CD4-positive, alpha-beta T cell treated with Interleukin-10 for 1 hour (primary cell): ENCODE data around the gene PLEKHS1.
"Not testable (repeated sequence)": the region's sequence is repeated elsewhere in the genome, so short reads cannot be mapped to it uniquely, and the experiment has no call there.

Experiments
- DNase-seq: peaks from one replicate; pipeline ENCODE4 v3.0.0-alpha.2; 2020

PLEKHS1 gene

GRCh38 chr10:113801569-113801968 lies 50.1 kb downstream of the PLEKHS1 start:
- no peak for DNase-seq

- DNase-seq = no peak
These were observed 51.5 kb downstream of the PLEKHS1 start for GRCh38 chr10:113802997-113803396.

GRCh38 chr10:113806503-113806902 lies 55.0 kb downstream of the PLEKHS1 start:
- no peak for DNase-seq

DNA sequence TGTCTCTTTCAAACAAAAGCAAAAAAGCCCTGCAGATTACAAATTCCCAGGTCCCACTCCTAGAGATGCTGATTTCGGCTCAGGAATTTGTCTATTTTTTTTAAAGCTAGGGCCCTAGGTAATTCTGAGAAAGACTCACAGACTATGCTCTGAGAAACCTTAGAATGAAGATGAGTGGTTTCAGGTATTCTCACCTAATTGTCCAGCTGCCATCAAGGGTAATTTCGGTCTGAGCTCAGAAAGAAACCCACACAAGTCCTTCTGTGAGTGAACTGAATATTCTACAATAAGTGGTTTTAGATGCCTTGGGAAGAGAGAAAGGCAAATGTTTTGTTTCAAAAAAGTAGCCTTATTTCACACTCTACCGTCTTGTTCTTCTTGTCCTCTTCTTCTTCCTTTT lies 56.7 kb downstream of the PLEKHS1 start:
- DNase-seq = no peak

DNA sequence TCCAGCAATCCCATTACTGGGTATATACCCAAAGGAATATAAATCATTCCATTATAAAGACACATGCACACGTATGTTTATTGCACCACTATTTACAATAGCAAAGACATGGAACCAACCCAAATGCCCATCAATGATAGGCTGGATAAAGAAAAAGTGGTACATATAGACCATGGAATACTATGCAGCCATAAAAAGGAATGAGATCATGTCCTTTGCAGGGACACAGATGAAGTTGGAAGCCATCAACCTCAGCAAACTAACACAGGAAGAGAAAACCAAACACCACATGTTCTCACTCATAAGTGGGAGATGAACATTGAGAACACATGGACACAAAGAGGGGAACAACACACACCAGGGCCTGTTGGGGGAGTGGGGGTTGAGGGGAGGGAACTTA lies 63.2 kb downstream of the PLEKHS1 start:
- not testable (repeated sequence) for DNase-seq

DNA sequence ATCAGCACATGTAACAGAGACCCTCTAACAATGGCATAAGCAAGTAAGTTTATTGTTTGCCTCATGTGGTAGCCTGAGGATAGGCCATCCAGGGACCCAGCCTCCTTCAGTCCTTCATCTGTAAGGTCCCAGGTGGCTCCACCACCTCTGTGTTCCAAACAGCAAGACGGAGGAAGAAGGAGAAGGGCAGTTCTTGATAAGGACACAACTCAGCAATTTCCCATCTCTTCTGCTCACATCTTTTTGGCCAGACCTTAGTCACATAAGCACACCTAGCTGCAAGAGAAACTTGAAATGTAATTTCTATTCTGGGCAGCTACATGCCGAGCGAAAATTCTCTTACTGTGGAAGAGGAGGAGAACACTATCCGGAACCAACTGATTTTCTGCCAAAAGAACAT lies 68.5 kb downstream of the PLEKHS1 start:
- no peak for DNase-seq

- no peak for DNase-seq
These were observed 69.0 kb downstream of the PLEKHS1 start for GRCh38 chr10:113820507-113820906.

DNA sequence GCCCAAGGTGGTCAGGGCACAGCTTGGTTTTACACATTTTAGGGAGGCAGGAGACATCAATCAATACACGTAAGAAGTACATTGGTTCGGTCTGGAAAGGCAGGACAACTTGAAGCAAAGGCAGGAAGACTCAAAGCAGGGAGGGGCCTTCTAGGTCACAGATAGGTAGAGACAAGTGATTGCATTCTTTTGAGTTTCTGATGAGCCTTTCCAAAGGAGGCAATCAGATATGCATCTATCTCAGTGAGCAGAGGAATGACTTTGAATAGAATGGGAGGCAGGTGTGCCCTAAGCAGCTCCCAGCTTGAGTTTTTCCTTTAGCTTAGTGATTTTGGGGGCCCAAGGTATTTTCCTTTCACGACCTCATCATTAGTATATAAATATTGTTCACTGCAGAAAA lies 69.8 kb downstream of the PLEKHS1 start:
- DNase-seq = not testable (repeated sequence)

- no peak for DNase-seq
These were observed 70.7 kb downstream of the PLEKHS1 start for GRCh38 chr10:113822174-113822573.

DNA sequence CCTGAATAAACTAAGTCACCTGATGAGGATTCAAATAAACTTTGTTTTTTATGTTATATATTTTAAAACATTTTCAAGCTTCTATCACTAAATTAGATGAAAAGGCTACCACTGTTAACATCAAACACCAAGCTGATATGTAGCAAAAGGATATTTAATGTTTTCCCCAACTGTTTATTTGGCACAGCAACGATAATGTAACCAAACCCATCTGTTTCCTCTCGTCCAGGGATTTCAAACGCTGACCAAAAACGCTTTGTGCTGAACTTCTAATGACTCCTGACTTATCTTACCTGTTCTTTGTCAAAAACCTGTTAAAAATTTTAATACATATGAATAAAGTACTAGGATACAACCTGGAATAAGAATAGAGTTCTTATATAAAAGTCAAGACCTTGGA lies 71.9 kb downstream of the PLEKHS1 start:
- DNase-seq = no peak

DNA sequence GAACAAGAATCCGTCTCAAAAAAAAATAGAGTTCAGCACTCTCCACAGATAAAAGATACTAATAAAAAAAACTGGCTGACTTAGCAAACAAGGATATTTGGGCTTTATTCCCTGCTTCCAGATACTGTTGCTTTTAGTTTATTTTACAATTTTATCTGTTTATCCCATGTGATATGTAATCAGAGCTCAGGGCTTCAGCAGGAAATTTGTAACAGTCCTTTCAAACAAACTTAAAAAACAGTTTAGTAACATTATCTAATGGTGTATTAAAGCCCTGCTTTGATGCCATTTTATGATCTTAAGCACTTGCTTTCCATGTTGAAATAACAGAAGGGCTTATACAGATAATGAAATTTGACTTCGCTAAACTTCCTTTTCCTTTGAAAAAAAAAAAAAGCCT lies 74.3 kb downstream of the PLEKHS1 start:
- no peak for DNase-seq

DNA sequence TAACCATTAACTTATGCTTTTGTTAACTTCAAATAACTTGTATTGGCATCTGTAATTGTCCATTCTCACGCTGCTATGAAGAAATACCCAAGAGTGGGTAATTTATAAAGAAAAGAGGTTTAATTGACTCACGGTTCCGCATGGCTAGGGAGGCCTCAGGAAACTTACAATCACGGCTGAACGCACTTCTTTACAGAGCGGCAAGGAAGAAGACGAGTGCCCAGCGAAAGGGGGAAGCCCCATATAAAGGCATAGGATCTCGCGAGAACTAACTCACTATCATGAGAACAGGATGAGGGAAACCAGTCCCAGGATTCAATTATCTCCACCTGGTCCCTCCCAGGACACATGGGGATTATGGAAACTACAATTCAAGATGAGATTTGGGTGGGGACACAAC lies 77.1 kb downstream of the PLEKHS1 start:
- not testable (repeated sequence) for DNase-seq
